Epithelial cell of esophagus (primary cell): Measurements from ENCODE around the gene C19orf38.
A peak's percentile ranks its signal among the peaks of the same experiment; 100 is the strongest.
"Not testable (repeated sequence)": the region's sequence is repeated elsewhere in the genome, so short reads cannot be mapped to it uniquely, and the experiment has no call there.

Source experiments
- DNase-seq: peaks from one replicate; pipeline ENCODE4 v3.0.0; 2010; ENCODE audit warnings: low read depth
- H3K4me3 ChIP-seq: 2 replicates; pipeline ENCODE4 v1.5.1; 2011; ENCODE audit warnings: mild to moderate bottlenecking, low read length, control low read depth
- TF ChIP-seq, protein P1 (sequence below): IDR thresholded peaks from 2 replicates; pipeline ENCODE4 v1.5.1; 2011; ENCODE audit warnings: low read depth, mild to moderate bottlenecking, low read length, control low read depth, inconsistent platforms; ENCODE audit not compliant: insufficient read depth; ENCODE audit errors: missing control alignments

C19orf38 gene

GRCh38 chr19:10852941-10853340, 4.7 kb downstream of the C19orf38 start:
- H3K4me3 ChIP-seq: no peak overlapping the region
- TF ChIP-seq, protein P1, sequence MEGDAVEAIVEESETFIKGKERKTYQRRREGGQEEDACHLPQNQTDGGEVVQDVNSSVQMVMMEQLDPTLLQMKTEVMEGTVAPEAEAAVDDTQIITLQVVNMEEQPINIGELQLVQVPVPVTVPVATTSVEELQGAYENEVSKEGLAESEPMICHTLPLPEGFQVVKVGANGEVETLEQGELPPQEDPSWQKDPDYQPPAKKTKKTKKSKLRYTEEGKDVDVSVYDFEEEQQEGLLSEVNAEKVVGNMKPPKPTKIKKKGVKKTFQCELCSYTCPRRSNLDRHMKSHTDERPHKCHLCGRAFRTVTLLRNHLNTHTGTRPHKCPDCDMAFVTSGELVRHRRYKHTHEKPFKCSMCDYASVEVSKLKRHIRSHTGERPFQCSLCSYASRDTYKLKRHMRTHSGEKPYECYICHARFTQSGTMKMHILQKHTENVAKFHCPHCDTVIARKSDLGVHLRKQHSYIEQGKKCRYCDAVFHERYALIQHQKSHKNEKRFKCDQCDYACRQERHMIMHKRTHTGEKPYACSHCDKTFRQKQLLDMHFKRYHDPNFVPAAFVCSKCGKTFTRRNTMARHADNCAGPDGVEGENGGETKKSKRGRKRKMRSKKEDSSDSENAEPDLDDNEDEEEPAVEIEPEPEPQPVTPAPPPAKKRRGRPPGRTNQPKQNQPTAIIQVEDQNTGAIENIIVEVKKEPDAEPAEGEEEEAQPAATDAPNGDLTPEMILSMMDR: no peak
- DNase-seq: no peak

DNA sequence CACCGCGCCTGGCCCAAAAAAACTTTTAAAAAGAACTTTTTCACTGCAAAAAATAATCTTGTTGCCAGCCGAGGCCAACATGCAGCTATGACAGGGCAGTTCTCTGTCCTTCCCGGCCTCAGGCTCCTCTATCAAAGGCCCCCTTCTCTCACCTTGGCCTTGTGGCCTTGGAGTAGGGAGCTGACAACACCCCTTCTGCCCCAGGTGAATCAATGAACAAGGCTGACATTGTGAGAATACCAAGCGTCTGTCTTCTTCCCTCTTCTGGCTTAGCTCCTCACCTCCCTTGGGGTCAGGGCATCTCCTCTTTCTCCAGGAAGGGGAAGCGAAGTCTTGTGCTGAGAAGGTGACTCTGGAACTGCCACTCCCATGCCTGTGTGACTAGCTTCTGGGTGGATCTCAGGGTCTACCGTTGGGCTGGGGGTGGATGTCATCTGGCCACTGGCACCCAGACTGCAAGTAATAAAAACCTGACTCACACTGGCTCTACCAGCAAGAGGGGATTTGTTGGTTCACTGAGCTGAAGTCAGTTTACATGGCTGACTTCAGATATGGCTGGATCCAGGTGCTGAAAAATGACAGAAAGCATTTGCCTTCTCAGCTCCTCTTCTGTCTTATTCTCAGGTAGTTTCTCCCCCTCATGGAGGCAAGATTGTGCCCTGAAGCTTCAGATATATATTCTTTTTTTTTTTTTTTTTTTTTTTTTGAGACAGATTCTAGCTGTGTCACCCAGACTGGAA, 6.3 kb downstream of the C19orf38 start:
- H3K4me3 ChIP-seq: no peak overlapping the region
- TF ChIP-seq, protein P1: no peak
- DNase-seq: no peak

- peak; percentile 47 for DNase-seq
- H3K4me3 ChIP-seq: no peak overlapping the region
- TF ChIP-seq, protein P1: peak; percentile 64
These were observed 7.8 kb downstream of the C19orf38 start for GRCh38 chr19:10855879-10856522.

- DNase-seq: not testable (repeated sequence)
These were observed 8.7 kb downstream of the C19orf38 start for GRCh38 chr19:10856899-10857298.

DNA sequence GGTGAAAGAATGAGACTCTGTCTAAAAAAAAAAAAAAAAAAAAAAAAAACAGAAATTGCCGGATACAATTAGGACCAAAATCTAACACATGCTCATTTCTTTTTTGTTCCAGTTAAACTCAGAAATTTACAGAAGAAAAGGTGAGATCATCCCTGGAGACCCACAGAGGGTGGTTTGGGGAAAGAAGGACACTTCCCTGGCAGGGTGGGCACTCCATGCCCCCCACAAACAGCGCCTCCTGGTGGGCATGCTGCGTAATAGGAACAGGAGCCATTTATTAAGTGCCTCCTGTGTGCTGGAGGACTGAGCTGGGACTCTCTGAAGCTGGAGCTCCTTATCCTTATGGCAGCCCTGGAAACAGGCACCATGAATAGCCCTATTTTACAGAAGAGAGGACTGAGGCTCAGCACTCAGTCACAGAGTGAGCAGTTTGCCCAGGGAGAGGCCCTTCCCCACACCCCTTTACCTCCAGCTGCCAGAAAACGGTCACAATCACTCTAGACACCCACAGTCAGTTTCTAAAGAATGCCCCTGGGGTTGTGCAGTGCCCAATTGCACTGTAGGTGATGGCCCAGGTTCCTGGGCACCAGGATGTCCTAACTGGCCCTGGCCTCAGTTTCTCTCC, 10.1 kb downstream of the C19orf38 start:
- DNase-seq: no peak
- TF ChIP-seq, protein P1: peak; percentile 64
- no peak overlapping the region for H3K4me3 ChIP-seq

More at GRCh38 chr19:10856899-10857298, 8.7 kb downstream of the C19orf38 start:
- not testable (repeated sequence) for H3K4me3 ChIP-seq

GRCh38 chr19:10861103-10861651, 13.0 kb downstream of the C19orf38 start:
- TF ChIP-seq, protein P1: peak; percentile 57
- no peak overlapping the region for H3K4me3 ChIP-seq
- peak; percentile 51 for DNase-seq

DNA sequence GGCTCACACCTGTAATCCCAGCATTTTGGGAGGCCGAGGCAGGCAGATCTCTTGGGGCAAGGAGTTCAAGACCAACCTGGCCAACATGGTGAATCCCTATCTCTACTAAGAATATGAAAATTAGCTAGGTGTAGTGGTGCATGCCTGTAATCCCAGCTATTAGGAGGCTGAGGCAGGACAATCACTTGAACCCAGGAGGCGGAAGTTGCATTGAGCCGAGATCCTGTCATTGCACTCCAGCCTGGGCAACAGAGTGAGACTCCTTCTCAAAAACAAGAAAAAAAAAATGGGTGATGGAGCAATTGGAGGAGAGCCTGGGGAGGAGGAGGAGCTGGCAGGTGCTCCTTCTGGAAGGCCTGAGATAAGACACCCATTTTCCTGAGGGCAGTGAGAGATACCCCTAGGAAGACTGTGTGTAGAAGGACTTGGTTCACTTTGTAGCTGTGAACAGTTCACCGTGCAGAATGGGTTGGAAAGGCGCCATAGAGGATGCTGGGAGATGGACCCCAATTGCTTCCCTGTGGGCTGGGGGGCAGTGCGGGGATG, 14.4 kb downstream of the C19orf38 start:
- DNase-seq: no peak
- TF ChIP-seq, protein P1: no peak
- no peak overlapping the region for H3K4me3 ChIP-seq
